ENCODE results near the gene SLC29A3. TPM values are rescaled to one million over a fixed set of nuclear protein-coding genes. Genes with fewer than 3 reads are reported as not detected.

Gene SLC29A3
- total RNA-seq, 1 experiment from 2014 or later: 9.2 TPM

- H4K5ac ChIP-seq (ENCODE audit: insufficient read length, low read depth, low read length): no peak overlapping the region
- H3K4me1 Mint-ChIP-seq: no peaks in the 10 kb centered on the region
- H3K36me3 Mint-ChIP-seq (ENCODE audit: insufficient read depth in 1 of 3, low read depth in 3 of 3): peaks cover 0 to 2% (median 0%) of the 10 kb centered on the region in 3 experiments; a peak in 1 of 7 replicates
- no peaks in the 10 kb centered on the region for H3K27me3 ChIP-seq (ENCODE audit: insufficient read depth, low read length)
- no CpG with 5 or more reads among the region's 3 CpGs for WGBS (ENCODE audit: extremely low coverage, insufficient read length, low lambda C conversion rate)
- no peak overlapping the region for H2BK5ac ChIP-seq (ENCODE audit: insufficient read length, low read length)
- H4K20me1 ChIP-seq (ENCODE audit: control insufficient read depth, insufficient read depth, insufficient read length): no peaks in the 10 kb centered on the region
- no peak overlapping the region for H4K8ac ChIP-seq (replicated peaks; ENCODE audit: insufficient read length, low read depth, low read length)
- H3K9ac ChIP-seq (ENCODE audit: extremely low read depth, insufficient read length, low read length): no peak overlapping the region
- no peak overlapping the region for H4K91ac ChIP-seq (ENCODE audit: insufficient read length, low read depth, low read length)
- DNase-seq: no peak
- H2BK120ac ChIP-seq (ENCODE audit: low read depth, low read length, poor library complexity, severe bottlenecking): no peak overlapping the region
- H3T11ph ChIP-seq (ENCODE audit: low read length): no peak overlapping the region
- no peak overlapping the region for H2AK5ac ChIP-seq (ENCODE audit: insufficient read length, low read length)
- no peak overlapping the region for H3K27ac ChIP-seq (ENCODE audit: insufficient read length, low read depth, low read length)
- no peak overlapping the region for H2AFZ ChIP-seq (ENCODE audit: low read length)
- no peaks in the 10 kb centered on the region for H3K23me2 ChIP-seq (ENCODE audit: insufficient read length, low read depth, low read length, poor library complexity, severe bottlenecking)
- peaks cover 13% of the 10 kb centered on the region for H3K27me3 Mint-ChIP-seq (ENCODE audit: low read depth)
- H3K4me2 ChIP-seq (ENCODE audit: insufficient read depth, insufficient read length, low read length): no peak overlapping the region
- no peaks in the 10 kb centered on the region for H3K9me3 ChIP-seq (ENCODE audit: control insufficient read depth, low read depth, low read length)
- H3K4ac ChIP-seq (ENCODE audit: low read depth, low read length): no peak overlapping the region
- no peak overlapping the region for H2BK12ac ChIP-seq (ENCODE audit: insufficient read length, low read depth, low read length)
- no peaks in the 10 kb centered on the region for H3K4me1 ChIP-seq (ENCODE audit: insufficient read depth, low read length)
- H3K56ac ChIP-seq (ENCODE audit: insufficient read length, low read depth, low read length): no peak overlapping the region
- H3K9me3 Mint-ChIP-seq: no peaks in the 10 kb centered on the region
- no peak overlapping the region for H2BK20ac ChIP-seq (ENCODE audit: low read depth, low read length, poor library complexity, severe bottlenecking)
- TF ChIP-seq, protein P1, sequence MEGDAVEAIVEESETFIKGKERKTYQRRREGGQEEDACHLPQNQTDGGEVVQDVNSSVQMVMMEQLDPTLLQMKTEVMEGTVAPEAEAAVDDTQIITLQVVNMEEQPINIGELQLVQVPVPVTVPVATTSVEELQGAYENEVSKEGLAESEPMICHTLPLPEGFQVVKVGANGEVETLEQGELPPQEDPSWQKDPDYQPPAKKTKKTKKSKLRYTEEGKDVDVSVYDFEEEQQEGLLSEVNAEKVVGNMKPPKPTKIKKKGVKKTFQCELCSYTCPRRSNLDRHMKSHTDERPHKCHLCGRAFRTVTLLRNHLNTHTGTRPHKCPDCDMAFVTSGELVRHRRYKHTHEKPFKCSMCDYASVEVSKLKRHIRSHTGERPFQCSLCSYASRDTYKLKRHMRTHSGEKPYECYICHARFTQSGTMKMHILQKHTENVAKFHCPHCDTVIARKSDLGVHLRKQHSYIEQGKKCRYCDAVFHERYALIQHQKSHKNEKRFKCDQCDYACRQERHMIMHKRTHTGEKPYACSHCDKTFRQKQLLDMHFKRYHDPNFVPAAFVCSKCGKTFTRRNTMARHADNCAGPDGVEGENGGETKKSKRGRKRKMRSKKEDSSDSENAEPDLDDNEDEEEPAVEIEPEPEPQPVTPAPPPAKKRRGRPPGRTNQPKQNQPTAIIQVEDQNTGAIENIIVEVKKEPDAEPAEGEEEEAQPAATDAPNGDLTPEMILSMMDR (conservative IDR thresholded peaks at IDR 0.05): no peak
- H3K79me2 ChIP-seq (ENCODE audit: insufficient read depth, low read length): no peaks in the 10 kb centered on the region
- no peak overlapping the region for H3K18ac ChIP-seq (ENCODE audit: insufficient read length, low read depth, low read length)
- no peak overlapping the region for H3K14ac ChIP-seq (ENCODE audit: insufficient read depth, low read length)
- no peak overlapping the region for H3K27ac Mint-ChIP-seq
- no peak overlapping the region for H3K23ac ChIP-seq (ENCODE audit: insufficient read length, low read depth, low read length)
- H3K4me3 Mint-ChIP-seq: no peak overlapping the region
- H3K79me1 ChIP-seq (ENCODE audit: insufficient read depth, low read depth, low read length, poor library complexity, severe bottlenecking): no peaks in the 10 kb centered on the region
- H2BK15ac ChIP-seq (ENCODE audit: low read depth, low read length): no peak overlapping the region
Observed at GRCh38 chr10:71370031-71370430, 51.0 kb downstream of the SLC29A3 start.

All from H9 (cell line).